Tibial nerve (tissue), 4 donors: Measurements from ENCODE around the gene FAM193B. TPM values are rescaled to one million over a fixed set of nuclear protein-coding genes. Genes with fewer than 3 reads are reported as not detected.
A peak's percentile ranks its signal among the peaks of the same experiment; 100 is the strongest.

ENCODE experiments used
- DNase-seq, 2 donors: peaks; one replicate each; pipeline ENCODE4 v3.0.0-alpha.2; 2019; ENCODE audit warnings: low spot score in 2 of 2
- H3K27ac ChIP-seq, 4 donors: fragments of 200-600 bp; sonication (generic) in 3 of 4; one replicate each; pipeline ENCODE4 v1.5.1; 2017 to 2019; ENCODE audit warnings: mild to moderate bottlenecking in 1 of 4
- H3K27me3 ChIP-seq, 2 donors: fragments of 200-600 bp; sonication (generic) in 1 of 2; one replicate each; pipeline versions ENCODE4 v1.5.1 to v1.6.0; 2017 to 2019
- H3K36me3 ChIP-seq, 3 donors: fragments of 200-600 bp; sonication (generic); one replicate each; pipeline ENCODE4 v1.5.1; 2018 to 2019
- H3K4me1 ChIP-seq, 4 donors: fragments of 200-600 bp; sonication (generic) in 3 of 4; one replicate each; pipeline ENCODE4 v1.5.1; 2017 to 2019
- H3K4me3 ChIP-seq, 4 donors: fragments of 200-600 bp; sonication (generic) in 3 of 4; one replicate each; pipeline ENCODE4 v1.5.1; 2017 to 2019; ENCODE audit warnings: mild to moderate bottlenecking in 1 of 4, moderate library complexity in 1 of 4
- H3K9me3 ChIP-seq, 4 donors: fragments of 200-600 bp; sonication (generic) in 3 of 4; one replicate each; pipeline ENCODE4 v1.5.1; 2017 to 2019
- EP300 ChIP-seq, 2 donors: sonication (generic); formaldehyde crosslinking; IDR thresholded peaks; one replicate each; pipeline ENCODE4 v1.6.1; 2017; ENCODE audit warnings: antibody characterized with exemption in 2 of 2, mild to moderate bottlenecking in 1 of 2
- POLR2A ChIP-seq, 2 donors: fragments of 450-650 bp; IDR thresholded peaks; one replicate each; pipeline ENCODE4 v1.6.1; 2017; ENCODE audit warnings: antibody characterized with exemption in 2 of 2, mild to moderate bottlenecking in 2 of 2, moderate library complexity in 2 of 2
- WGBS, 2 donors: methylation state at CpG; one replicate each; pipeline ENCODE4 v1.1.5; 2018; 5-methylcytosine and 5-hydroxymethylcytosine counted together
- total RNA-seq, 4 donors: library from RNA; depleted of rRNA; stranded (reverse); fragments of >200 nt; gene quantifications; one replicate each; pipeline ENCODE4 v1.1.0, GENCODE V29; 2016
- TF ChIP-seq, protein P1 (sequence below), 5 experiments: fragments of 200-600 bp in 3 of 5; fragments of 450-650 bp in 2 of 5; sonication (generic) in 3 of 5; IDR thresholded peaks; one replicate each; pipeline ENCODE4 v1.5.1; 2016 to 2019; ENCODE audit warnings: antibody characterized with exemption in 5 of 5, mild to moderate bottlenecking in 3 of 5, moderate library complexity in 2 of 5

The FAM193B gene
- total RNA-seq, 4 donors from 2014 or later = 82.4 to 152 (median 115) TPM

DNA sequence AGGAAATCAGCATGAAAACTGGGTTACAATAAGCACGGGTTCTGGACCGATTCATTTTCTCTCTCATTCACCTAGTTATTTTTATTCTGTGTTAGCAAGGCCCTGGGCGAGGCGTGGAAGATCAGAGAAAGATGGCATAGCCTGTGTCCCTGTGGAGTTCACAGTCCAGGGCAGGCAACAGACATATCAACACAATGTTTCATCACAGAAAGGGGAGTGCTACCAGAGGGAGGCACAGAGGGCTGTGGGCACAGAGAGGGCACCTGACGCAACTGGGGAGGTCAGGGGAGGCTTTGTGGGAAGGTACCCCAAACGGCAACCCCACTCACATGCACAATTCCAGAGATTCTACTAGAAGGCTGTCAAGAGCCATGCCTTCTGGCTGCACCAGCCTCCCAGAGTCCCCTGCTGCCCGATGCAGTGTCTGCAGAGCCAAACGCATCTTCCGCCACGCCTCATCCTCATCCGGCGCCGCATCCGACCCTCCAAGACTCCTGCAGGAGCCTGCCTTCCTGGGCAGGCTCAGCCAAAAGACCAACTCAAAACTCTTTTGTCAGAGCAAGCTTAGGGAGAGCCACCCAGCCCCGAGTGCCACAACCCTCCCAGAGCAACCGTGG, 1.4 kb downstream of the FAM193B start:
- Histone ChIP-seq H3K9me3 (no peaks in the 10 kb centered on the region), H3K27ac (peak overlapping the region in 2 of 4 donors; percentile 88 to 90), H3K36me3 (no peaks in the 10 kb centered on the region), H3K27me3 (no peaks in the 10 kb centered on the region), H3K4me3 (peak overlapping the region; percentile 76 to 99 (median 85)), H3K4me1 (peaks cover 0 to 45% (median 13%) of the 10 kb centered on the region in 4 donors)
- TF ChIP-seq EP300 (IDR thresholded peaks at IDR 0.05) (no peak), POLR2A (IDR thresholded peaks at IDR 0.05) (no peak)
- TF ChIP-seq, protein P1, sequence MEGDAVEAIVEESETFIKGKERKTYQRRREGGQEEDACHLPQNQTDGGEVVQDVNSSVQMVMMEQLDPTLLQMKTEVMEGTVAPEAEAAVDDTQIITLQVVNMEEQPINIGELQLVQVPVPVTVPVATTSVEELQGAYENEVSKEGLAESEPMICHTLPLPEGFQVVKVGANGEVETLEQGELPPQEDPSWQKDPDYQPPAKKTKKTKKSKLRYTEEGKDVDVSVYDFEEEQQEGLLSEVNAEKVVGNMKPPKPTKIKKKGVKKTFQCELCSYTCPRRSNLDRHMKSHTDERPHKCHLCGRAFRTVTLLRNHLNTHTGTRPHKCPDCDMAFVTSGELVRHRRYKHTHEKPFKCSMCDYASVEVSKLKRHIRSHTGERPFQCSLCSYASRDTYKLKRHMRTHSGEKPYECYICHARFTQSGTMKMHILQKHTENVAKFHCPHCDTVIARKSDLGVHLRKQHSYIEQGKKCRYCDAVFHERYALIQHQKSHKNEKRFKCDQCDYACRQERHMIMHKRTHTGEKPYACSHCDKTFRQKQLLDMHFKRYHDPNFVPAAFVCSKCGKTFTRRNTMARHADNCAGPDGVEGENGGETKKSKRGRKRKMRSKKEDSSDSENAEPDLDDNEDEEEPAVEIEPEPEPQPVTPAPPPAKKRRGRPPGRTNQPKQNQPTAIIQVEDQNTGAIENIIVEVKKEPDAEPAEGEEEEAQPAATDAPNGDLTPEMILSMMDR (IDR thresholded peaks at IDR 0.05) = no peak
- WGBS, 2 donors = 39 to 50% methylated on average over 11 to 16 of the region's 16 CpGs
- DNase-seq = no peak

GRCh38 chr5:177550122-177550521, 4.2 kb downstream of the FAM193B start:
- Histone ChIP-seq H3K4me3 (no peak overlapping the region), H3K36me3 (no peaks in the 10 kb centered on the region), H3K27ac (no peak overlapping the region), H3K9me3 (no peaks in the 10 kb centered on the region), H3K27me3 (no peaks in the 10 kb centered on the region), H3K4me1 (peaks cover 0 to 67% (median 26%) of the 10 kb centered on the region in 4 donors)
- WGBS, 2 donors = 74 to 84% methylated on average over 1 of the region's 1 CpG
- no peak for TF ChIP-seq EP300 (IDR thresholded peaks at IDR 0.05)
- TF ChIP-seq, protein P1 (IDR thresholded peaks at IDR 0.05) = no peak
- TF ChIP-seq POLR2A (IDR thresholded peaks at IDR 0.05) = no peak
- no peak for DNase-seq

GRCh38 chr5:177548495-177548894, 5.9 kb downstream of the FAM193B start:
- no peak for DNase-seq
- TF ChIP-seq, protein P1 (IDR thresholded peaks at IDR 0.05) = no peak
- TF ChIP-seq EP300 (IDR thresholded peaks at IDR 0.05) = no peak
- TF ChIP-seq POLR2A (IDR thresholded peaks at IDR 0.05) = no peak
- Histone ChIP-seq H3K36me3 (no peaks in the 10 kb centered on the region), H3K4me3 (no peak overlapping the region), H3K9me3 (no peaks in the 10 kb centered on the region), H3K4me1 (peaks cover 0 to 78% (median 28%) of the 10 kb centered on the region in 4 donors), H3K27me3 (no peaks in the 10 kb centered on the region), H3K27ac (peak overlapping the region in 1 of 4 donors; percentile 47)
- WGBS, 2 donors = 31 to 59% methylated on average over 1 of the region's 1 CpG

- 81 to 84% methylated on average over 3 of the region's 3 CpGs for WGBS, 2 donors
- Histone ChIP-seq H3K9me3 (no peaks in the 10 kb centered on the region), H3K4me3 (no peak overlapping the region), H3K27ac (peak overlapping the region in 1 of 4 donors; percentile 65), H3K36me3 (no peaks in the 10 kb centered on the region), H3K4me1 (peaks cover 0 to 78% (median 21%) of the 10 kb centered on the region in 4 donors), H3K27me3 (no peaks in the 10 kb centered on the region)
- TF ChIP-seq POLR2A (IDR thresholded peaks at IDR 0.05) (no peak), EP300 (IDR thresholded peaks at IDR 0.05) (no peak)
- TF ChIP-seq, protein P1 (IDR thresholded peaks at IDR 0.05) = no peak
- no peak for DNase-seq
These were observed 6.6 kb downstream of the FAM193B start for GRCh38 chr5:177547736-177548135.

GRCh38 chr5:177546258-177546741, 8.1 kb downstream of the FAM193B start:
- Histone ChIP-seq H3K27me3 (no peaks in the 10 kb centered on the region), H3K27ac (peak overlapping the region; percentile 24 to 91 (median 71)), H3K4me1 (peaks cover 0 to 70% (median 19%) of the 10 kb centered on the region in 4 donors), H3K4me3 (no peak overlapping the region), H3K36me3 (no peaks in the 10 kb centered on the region), H3K9me3 (no peaks in the 10 kb centered on the region)
- WGBS, 2 donors = 29 to 40% methylated on average over 1 of the region's 1 CpG
- peak in 1 of 2 donors; percentile 75 for TF ChIP-seq EP300 (IDR thresholded peaks at IDR 0.05)
- TF ChIP-seq, protein P1 (IDR thresholded peaks at IDR 0.05) = no peak
- peak in 1 of 2 donors; percentile 49 for DNase-seq
